HCT116 (cell line): ENCODE results near the gene IPO11. TPM values are rescaled to one million over a fixed set of nuclear protein-coding genes. Genes with fewer than 3 reads are reported as not detected.
"Not testable (repeated sequence)": the region's sequence is repeated elsewhere in the genome, so short reads cannot be mapped to it uniquely, and the experiment has no call there.

ENCODE experiments used
- ATAC-seq: fragments of 200-7000 bp; cut with Tn5 transposase; 2 replicates; pipeline ENCODE4 v1.9.1; 2020; ENCODE audit warnings: mild to moderate bottlenecking, moderate library complexity
- BruUV-seq: library from RNA; stranded (reverse); fragments of 400-500 nt; replicated peaks from 2 replicates; lab custom pipeline; 2021; lab: Mats Ljungman, UMichigan
- CTCF ChIA-PET: fragments of 300-600 bp; sonication (Branson Sonifier 250); formaldehyde crosslinking; loops from one replicate; lab custom pipeline; 2021; ENCODE audit warnings: antibody characterized with exemption; lab: Charles Lee
- POLR2A ChIA-PET: fragments of 300-600, 350-600 bp; sonication (Branson Sonifier 250); formaldehyde crosslinking; loops from one replicate; lab custom pipeline; 2021; ENCODE audit warnings: antibody characterized with exemption; lab: Charles Lee
- RAD21 ChIA-PET, 2 experiments: fragments of 300-600 bp; sonication (Branson Sonifier 250); formaldehyde crosslinking; loops; one replicate each; lab custom pipeline; 2023; ENCODE audit warnings: low total read pairs in 2 of 2; ENCODE audit not compliant: uncharacterized antibody in 2 of 2, unreplicated experiment in 2 of 2, low non-redundant PET in 1 of 2; lab: Charles Lee
- DNase-seq: peaks from one replicate; pipeline ENCODE4 v3.0.0-alpha.2; 2010; ENCODE audit warnings: low read depth, low spot score
- H2AFZ ChIP-seq: fragments of 200-600 bp; shearing (Covaris generic), sonication (generic); 2 replicates; pipeline ENCODE4 v1.6.1; 2017; ENCODE audit warnings: low read depth, mixed run types, mixed read lengths, antibody characterized with exemption, low read length; ENCODE audit not compliant: poor library complexity, severe bottlenecking
- H3K27ac ChIP-seq: 2 replicates; pipeline ENCODE4 v1.5.1; 2012; ENCODE audit warnings: low read depth, low read length
- H3K27me3 ChIP-seq: fragments of 200-600 bp; sonication (generic); 2 replicates; pipeline ENCODE4 v1.6.1; 2016; ENCODE audit warnings: mixed run types, low read length, mixed read lengths; ENCODE audit not compliant: insufficient read depth
- H3K36me3 ChIP-seq, 2 experiments: fragments of 200-500 bp in 1 of 2; fragments of 200-600 bp in 1 of 2; sonication (Bioruptor generic) in 1 of 2; sonication (generic) in 1 of 2; 2 replicates each; pipeline versions ENCODE4 v1.5.1 to v1.6.1; 2014 to 2016; ENCODE audit warnings: low read length in 2 of 2, inconsistent platforms in 1 of 2, mixed read lengths in 1 of 2, mixed run types in 1 of 2; ENCODE audit not compliant: insufficient read depth in 2 of 2, control insufficient read depth in 1 of 2
- H3K4me1 ChIP-seq, 2 experiments: fragments of 200-600 bp in 1 of 2; sonication (generic) in 1 of 2; 2 replicates each; pipeline versions ENCODE4 v1.5.1 to v1.6.1; 2012 to 2017; ENCODE audit warnings: low read length in 2 of 2, inconsistent platforms in 1 of 2, mild to moderate bottlenecking in 1 of 2, mixed read lengths in 1 of 2, mixed run types in 1 of 2, moderate library complexity in 1 of 2; ENCODE audit not compliant: insufficient read depth in 2 of 2, control insufficient read depth in 1 of 2
- H3K4me2 ChIP-seq: fragments of 200-600 bp; sonication (generic); 2 replicates; pipeline ENCODE4 v1.6.1; 2017; ENCODE audit warnings: mixed run types, low read length, mixed read lengths
- H3K4me3 ChIP-seq, 2 experiments: fragments of 200-600 bp in 1 of 2; sonication (generic) in 1 of 2; replicated peaks in 1 of 2; 2 replicates each; pipeline ENCODE4 v1.5.1; 2011 to 2016; ENCODE audit warnings: low read length in 2 of 2, control low read depth in 1 of 2, low read depth in 1 of 2, mild to moderate bottlenecking in 1 of 2, mixed read lengths in 1 of 2, mixed run types in 1 of 2
- H3K79me2 ChIP-seq: fragments of 200-600 bp; sonication (generic); 2 replicates; pipeline ENCODE4 v1.6.1; 2017; ENCODE audit warnings: mild to moderate bottlenecking, mixed run types, low read length, moderate library complexity, mixed read lengths; ENCODE audit not compliant: insufficient read depth
- H3K9ac ChIP-seq: fragments of 200-600 bp; sonication (generic); 2 replicates; pipeline ENCODE4 v1.6.1; 2016; ENCODE audit warnings: low read length, mixed read lengths
- H3K9me2 ChIP-seq: fragments of 200-600 bp; sonication (generic), shearing (Covaris generic); 2 replicates; pipeline ENCODE4 v1.6.1; 2017; ENCODE audit warnings: mixed run types, mild to moderate bottlenecking, moderate library complexity; ENCODE audit not compliant: insufficient read depth
- H3K9me3 ChIP-seq, 2 experiments: fragments of 200-500 bp in 1 of 2; fragments of 200-600 bp in 1 of 2; sonication (Bioruptor generic) in 1 of 2; sonication (generic) in 1 of 2; 2 replicates each; pipeline ENCODE4 v1.6.1; 2014 to 2017; ENCODE audit warnings: low read length in 2 of 2, mixed read lengths in 2 of 2, inconsistent platforms in 1 of 2, low read depth in 1 of 2, mild to moderate bottlenecking in 1 of 2, mixed run types in 1 of 2, moderate library complexity in 1 of 2; ENCODE audit not compliant: control insufficient read depth in 1 of 2, insufficient read depth in 1 of 2
- H4K20me1 ChIP-seq: fragments of 200-600 bp; sonication (generic), shearing (Covaris generic); 2 replicates; pipeline ENCODE4 v1.6.1; 2017; ENCODE audit warnings: mixed run types, mild to moderate bottlenecking, moderate library complexity; ENCODE audit not compliant: insufficient read depth
- CBX3 ChIP-seq: IDR thresholded peaks from 2 replicates; pipeline ENCODE4 v1.6.1; 2012; ENCODE audit warnings: low read depth
- CTCF ChIP-seq, 3 experiments: fragments of 200-600 bp in 1 of 3; sonication (generic) in 1 of 3; IDR thresholded peaks in 2 of 3; conservative IDR thresholded peaks in 1 of 3; 2 replicates each; pipeline ENCODE4 v1.5.1; 2012 to 2017; ENCODE audit warnings: low read depth in 2 of 3, low read length in 2 of 3, antibody characterized with exemption in 1 of 3, borderline replicate concordance in 1 of 3, control low read depth in 1 of 3, mild to moderate bottlenecking in 1 of 3, mixed read lengths in 1 of 3, mixed run types in 1 of 3, moderate library complexity in 1 of 3; ENCODE audit not compliant: insufficient read depth in 1 of 3
- EGR1 ChIP-seq: IDR thresholded peaks from 2 replicates; pipeline ENCODE4 v1.6.1; 2012; ENCODE audit warnings: low read depth
- EZH2 ChIP-seq: fragments of 200-600 bp; sonication (generic); IDR thresholded peaks from 2 replicates; pipeline ENCODE4 v1.6.1; 2017; ENCODE audit warnings: antibody characterized with exemption, mixed run types
- FOSL1 ChIP-seq: IDR thresholded peaks from 2 replicates; pipeline ENCODE4 v1.6.1; 2012; ENCODE audit warnings: low read depth
- MAX ChIP-seq: IDR thresholded peaks from 2 replicates; pipeline ENCODE4 v1.6.1; 2012
- POLR2AphosphoS5 ChIP-seq: IDR thresholded peaks from 2 replicates; pipeline ENCODE4 v1.6.1; 2011; ENCODE audit warnings: mild to moderate bottlenecking, low read depth, low read length, moderate library complexity
- intact Hi-C: fragments of 100-400 bp; cut with micrococcal nuclease; formaldehyde crosslinking; loops from 2 replicates; pipeline ENCODE4 v1.10.0; 2022
- total RNA-seq: library from RNA; stranded (reverse); gene quantifications from one replicate; pipeline ENCODE4 v1.2.1, GENCODE V29; 2021; ENCODE audit not compliant: unreplicated experiment

Gene IPO11
- total RNA-seq, 1 experiment from 2014 or later, result 55.1 TPM

- Histone ChIP-seq H3K4me1 (peaks cover 9 to 12% of the 10 kb centered on the region in 2 experiments; a peak in 2 of 4 replicates), H3K4me3 (no peak overlapping the region), H3K9ac (no peak overlapping the region), H3K27me3 (no peaks in the 10 kb centered on the region), H3K9me3 (no peaks in the 10 kb centered on the region), H4K20me1 (no peaks in the 10 kb centered on the region), H2AFZ (no peak overlapping the region), H3K79me2 (no peaks in the 10 kb centered on the region), H3K9me2 (no peaks in the 10 kb centered on the region), H3K27ac (no peak overlapping the region), H3K36me3 (no peaks in the 10 kb centered on the region), H3K4me2 (no peak overlapping the region)
- ChIA-PET RAD21 (no interaction called here), POLR2A (no interaction called here), CTCF (no interaction called here)
- TF ChIP-seq FOSL1 (no peak), POLR2AphosphoS5 (no peak), MAX (no peak), CBX3 (no peak), CTCF (IDR thresholded peaks at IDR 0.05 in 2 of 3, conservative IDR thresholded peaks at IDR 0.05 in 1 of 3; ENCODE audit: borderline replicate concordance in 1 of 3, insufficient read depth in 1 of 3, low read depth in 2 of 3, low read length in 2 of 3) (no peak), EZH2 (no peak), EGR1 (no peak)
- BruUV-seq, result no TSS peak
- no peak for ATAC-seq
- DNase-seq, result no peak
- intact Hi-C loops, result no loop called here
Observed at GRCh38 chr5:62653864-62654575, 241.5 kb downstream of the IPO11 start.

- H3K36me3 ChIP-seq, H4K20me1 ChIP-seq, intact Hi-C loops, H3K27me3 ChIP-seq, H3K79me2 ChIP-seq, H3K9me2 ChIP-seq, H3K4me2 ChIP-seq, POLR2A ChIA-PET, H2AFZ ChIP-seq, H3K9ac ChIP-seq, H3K9me3 ChIP-seq, BruUV-seq, CTCF ChIA-PET, H3K27ac ChIP-seq, H3K4me1 ChIP-seq, H3K4me3 ChIP-seq, ATAC-seq, DNase-seq: not testable (repeated sequence)
- RAD21 ChIA-PET, result interaction anchor here in 1 of 2 experiments (0.6 kb wide), 1 partner anchor 9 kb away, joined by 3 read pairs; no protein-coding TSS in a partner anchor
Observed at GRCh38 chr5:62657772-62658171, 245.2 kb downstream of the IPO11 start.
